GM11168 (cell line): Measurements from ENCODE around the gene IL12RB2.

ENCODE experiments used
- in situ Hi-C: fragments of 300-500 bp; cut with MboI; formaldehyde crosslinking; loops from one replicate; pipeline ENCODE4 v1.12.0; 2022; ENCODE audit warnings: low sequenced_read_pairs; ENCODE audit not compliant: unreplicated experiment

IL12RB2 gene

DNA sequence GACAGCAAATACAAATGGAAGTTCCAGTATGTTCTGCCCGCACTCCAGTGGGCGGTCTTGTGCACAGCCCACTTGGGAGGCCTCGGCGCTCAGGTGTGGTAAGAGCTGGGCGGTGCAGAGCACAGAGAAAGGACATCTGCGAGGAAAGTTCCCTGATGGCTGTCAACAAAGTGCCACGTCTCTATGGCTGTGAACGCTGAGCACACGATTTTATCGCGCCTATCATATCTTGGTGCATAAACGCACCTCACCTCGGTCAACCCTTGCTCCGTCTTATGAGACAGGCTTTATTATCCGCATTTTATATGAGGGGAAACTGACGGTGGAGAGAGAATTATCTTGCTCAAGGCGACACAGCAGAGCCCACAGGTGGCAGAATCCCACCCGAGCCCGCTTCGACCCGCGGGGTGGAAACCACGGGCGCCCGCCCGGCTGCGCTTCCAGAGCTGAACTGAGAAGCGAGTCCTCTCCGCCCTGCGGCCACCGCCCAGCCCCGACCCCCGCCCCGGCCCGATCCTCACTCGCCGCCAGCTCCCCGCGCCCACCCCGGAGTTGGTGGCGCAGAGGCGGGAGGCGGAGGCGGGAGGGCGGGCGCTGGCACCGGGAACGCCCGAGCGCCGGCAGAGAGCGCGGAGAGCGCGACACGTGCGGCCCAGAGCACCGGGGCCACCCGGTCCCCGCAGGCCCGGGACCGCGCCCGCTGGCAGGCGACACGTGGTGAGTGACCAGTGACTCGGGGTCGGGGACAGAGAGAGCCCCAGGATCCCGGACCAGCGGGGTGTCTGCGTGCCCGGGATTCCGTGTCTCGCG is at the start of gene IL12RB2:
TSS of gene IL12RB2 (plus strand) at position 623 of the 810 bp plus-strand sequence. CDS start 12,496 bp downstream, outside the sequence.
- in situ Hi-C loops = no loop called here

- in situ Hi-C loops = no loop called here
These were observed 46.0 kb upstream of the IL12RB2 start for GRCh38 chr1:67261680-67262079.

DNA sequence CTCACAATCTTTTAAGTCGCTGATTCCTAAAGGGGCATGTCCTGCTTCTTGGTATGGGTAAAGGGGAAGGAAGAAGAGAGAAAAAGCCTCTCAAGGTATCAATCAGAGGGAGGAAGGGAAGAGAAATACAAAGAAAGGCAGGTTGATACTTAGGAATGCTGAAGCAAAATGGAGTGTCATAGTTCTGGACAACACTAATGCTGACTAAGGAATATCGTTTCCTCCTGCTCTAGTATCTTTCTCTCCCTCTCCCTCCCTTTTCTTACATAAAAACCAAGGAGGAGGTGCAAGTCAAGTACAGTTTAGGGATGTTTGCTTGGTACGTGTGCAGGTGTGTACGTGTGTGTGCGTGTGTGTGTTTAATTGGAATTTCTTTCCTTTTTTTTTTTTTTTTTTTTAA is 44.9 kb upstream of the IL12RB2 start:
- in situ Hi-C loops = no loop called here

DNA sequence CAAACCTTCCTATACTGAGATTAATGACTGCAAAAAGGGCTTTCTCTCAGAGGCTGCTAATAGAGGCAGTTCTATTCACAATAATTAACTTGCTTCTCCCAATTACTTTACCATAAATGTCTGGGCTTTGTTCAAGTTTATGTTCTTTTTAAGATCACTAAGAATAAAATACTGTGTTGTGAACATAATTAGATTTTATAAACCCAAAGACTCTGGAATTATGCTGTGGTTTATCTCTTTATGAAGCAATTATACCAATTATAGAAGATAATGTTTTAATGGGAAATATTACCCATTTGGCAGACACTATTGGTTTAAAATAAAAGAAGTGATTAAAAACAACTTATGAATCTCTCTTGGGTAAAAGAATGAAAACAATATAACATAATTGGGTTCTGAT is 43.5 kb upstream of the IL12RB2 start:
- in situ Hi-C loops = no loop called here

DNA sequence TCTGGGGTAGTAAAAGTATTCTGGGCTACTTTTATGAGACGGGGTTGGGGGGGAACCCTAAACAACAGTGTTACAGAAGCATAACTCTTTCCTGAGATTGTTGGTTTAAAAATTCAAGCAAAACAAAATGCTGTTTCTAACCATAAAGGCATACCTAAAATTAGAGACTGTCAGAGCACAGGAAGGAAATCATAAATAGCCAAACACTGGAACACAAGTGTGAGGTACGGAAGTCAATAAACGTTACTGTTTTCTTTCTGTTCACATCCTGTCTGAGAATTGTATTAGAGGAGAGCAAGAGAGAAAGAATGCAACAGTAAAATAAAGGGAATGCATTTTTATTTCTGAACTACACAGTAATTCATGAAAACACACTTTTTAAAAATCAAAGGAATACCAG is 42.8 kb upstream of the IL12RB2 start:
- in situ Hi-C loops = no loop called here

- in situ Hi-C loops = no loop called here
These were observed 38.6 kb upstream of the IL12RB2 start for GRCh38 chr1:67269061-67269460.

GRCh38 chr1:67270541-67270940 is 37.1 kb upstream of the IL12RB2 start:
- in situ Hi-C loops = no loop called here

GRCh38 chr1:67273591-67273990 is 34.1 kb upstream of the IL12RB2 start:
- in situ Hi-C loops = no loop called here

DNA sequence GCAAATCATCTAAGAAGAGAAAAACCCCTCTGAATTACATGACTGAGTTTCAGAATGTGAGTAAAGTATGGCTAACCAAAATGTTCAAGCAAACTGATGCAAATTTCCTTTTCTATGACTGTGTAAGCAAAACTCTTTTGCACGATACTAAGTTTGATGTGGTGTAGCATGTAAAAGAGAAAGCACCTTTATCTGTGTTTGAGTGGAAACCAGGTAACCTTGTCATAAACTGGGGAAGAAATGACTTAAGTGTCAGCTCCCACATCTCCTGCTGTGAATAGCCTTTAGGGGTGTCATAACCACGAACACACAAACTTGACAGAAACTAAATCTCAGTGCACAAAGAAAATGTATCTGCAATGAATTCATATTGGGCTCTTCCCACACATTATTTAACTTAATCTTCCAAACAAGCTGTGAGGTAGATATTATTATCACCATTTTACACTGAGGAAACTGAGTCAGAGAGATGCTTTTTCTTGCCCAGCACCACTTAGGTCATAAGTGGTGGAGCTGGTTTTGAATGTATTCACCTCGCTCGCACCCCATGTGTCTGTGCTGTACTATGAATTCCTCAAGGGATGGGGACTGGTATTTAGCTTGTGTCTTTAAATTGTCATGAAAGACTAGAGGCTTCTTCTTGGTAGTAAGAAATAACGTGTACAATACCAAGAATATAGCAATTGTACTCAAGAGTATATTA is 32.9 kb upstream of the IL12RB2 start:
- in situ Hi-C loops = no loop called here

GRCh38 chr1:67280696-67281095 is 27.0 kb upstream of the IL12RB2 start:
- in situ Hi-C loops = no loop called here

- in situ Hi-C loops = no loop called here
These were observed 26.4 kb upstream of the IL12RB2 start for GRCh38 chr1:67281244-67281643.

DNA sequence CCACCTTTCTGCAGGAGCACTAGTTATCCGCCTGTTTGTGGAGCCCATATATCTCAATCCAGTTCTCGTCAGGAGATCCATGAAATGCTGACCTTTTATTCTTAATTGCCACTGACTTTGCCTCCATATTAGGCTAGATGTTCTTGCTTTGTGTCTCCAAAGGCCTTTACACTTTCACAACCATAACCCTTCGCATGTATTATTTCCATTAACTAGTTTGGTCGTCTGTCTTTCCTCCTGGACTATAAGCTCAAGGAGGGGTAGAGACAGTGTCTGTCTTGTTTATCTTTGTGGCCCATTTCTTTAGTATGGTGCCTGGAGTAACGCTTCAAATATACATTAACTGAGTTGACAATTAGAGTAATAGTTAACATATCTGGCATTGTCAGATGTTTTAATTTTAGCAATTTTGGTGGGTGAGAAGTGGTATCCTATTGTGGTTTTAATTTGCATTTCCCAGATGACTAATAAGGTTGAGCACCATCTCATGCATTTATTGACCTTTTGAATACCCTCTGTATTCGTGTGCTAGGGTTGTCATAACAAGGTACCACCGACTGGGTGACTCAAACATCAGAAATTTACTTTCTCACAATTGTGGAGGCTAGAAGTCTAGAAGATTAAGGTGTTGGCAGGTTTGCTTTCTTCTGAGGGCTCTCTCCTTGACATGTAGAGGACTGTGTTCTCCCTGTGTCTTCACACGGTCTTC is 21.7 kb upstream of the IL12RB2 start:
- in situ Hi-C loops = no loop called here

DNA sequence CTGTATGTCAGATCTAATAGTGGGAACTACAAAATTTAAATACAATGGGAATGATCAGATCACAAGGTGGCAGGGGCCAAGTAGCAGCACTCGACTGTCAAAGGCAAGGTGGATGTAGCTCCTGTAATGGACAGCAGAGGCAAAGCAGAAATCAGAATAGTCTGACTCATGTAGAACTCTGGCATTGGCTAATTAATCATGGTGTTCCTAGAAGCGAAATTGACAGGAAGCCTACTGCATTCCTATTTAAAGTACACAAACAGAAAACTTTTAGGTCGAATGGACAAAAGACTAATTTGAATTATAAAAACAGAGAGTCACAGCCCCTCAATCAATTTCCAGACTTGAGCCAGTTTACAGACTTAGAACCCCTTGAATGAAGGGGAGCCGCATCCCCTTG is 17.4 kb upstream of the IL12RB2 start:
- in situ Hi-C loops = no loop called here

GRCh38 chr1:67294836-67295617 is 12.6 kb upstream of the IL12RB2 start:
- in situ Hi-C loops = no loop called here

DNA sequence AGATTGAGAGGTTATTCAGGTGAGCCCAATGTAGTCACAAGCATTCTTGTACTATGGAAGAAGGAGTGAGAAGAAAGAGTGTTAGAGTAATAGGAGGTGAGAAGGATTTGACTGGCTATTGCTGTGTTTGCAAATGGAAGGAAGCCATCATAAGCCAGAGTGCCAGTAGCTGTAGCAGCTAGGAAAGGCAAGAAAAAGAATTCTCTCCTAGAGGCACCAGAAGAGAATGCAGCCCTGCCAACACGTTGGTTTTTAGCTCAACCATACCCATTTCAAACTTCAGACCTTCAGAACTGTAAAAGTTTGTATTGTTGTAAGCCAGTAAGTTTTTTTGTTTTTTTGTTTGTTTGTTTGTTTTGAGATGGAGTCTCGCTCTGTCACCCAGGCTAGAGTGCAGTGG is 8.9 kb upstream of the IL12RB2 start:
- in situ Hi-C loops = no loop called here

DNA sequence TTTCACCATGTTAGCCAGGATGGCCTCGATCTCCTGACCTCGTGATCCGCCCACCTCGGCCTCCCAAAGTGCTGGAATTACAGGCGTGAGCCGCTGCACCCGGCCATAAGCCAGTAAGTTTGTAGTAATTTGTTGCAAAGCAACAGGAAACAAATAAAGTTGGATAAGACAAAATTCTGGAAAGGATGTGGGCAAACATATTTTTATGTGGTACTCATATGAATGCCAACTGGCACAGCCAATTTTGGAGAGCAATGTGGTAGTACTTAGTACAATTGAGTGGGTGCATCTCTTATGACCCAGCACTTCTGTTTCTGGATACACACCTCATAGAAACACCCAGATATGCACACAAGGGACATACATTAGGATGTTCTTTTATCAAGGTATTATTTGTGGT is 8.4 kb upstream of the IL12RB2 start:
- in situ Hi-C loops = no loop called here

DNA sequence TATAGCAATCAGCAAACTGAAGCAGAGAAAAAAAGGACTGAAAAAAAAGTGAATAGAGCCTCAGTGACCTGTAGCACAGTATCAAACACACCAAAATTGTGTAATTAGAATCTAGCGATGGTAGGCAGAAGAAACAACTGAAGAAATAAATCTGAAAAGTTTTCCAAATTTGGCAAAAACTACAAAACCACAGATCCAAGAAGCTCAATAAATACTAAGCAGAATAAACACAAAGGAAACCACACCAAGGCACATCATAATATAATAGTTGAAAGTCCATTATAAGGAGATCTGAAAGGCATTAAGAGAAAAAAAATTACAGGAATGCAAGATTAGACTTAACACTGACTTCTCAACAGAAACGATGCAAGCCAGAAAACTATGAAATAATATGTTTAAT is 7.1 kb upstream of the IL12RB2 start:
- in situ Hi-C loops = no loop called here

GRCh38 chr1:67304023-67304422 is 3.6 kb upstream of the IL12RB2 start:
- in situ Hi-C loops = no loop called here

DNA sequence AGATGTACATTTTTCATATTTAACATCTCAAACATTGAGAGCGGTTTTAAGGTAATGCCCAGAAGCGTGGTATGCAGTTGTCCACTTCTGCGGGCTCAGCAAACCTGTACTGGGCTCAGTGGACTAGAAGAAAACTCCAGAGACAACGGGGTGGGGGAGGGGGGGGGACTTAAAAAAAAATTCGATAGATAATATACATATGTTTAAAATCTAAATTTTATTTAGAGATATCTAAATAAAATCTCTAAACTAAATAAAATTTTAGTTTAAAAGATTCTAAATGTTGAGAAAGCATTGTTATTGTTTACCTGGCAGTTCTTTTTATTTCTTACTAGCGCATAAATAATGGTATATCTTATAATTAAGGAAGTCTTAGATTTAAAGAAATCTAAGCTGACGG is 1.1 kb upstream of the IL12RB2 start:
- in situ Hi-C loops = no loop called here

- in situ Hi-C loops = no loop called here
These were observed 463 bp downstream of the IL12RB2 start for GRCh38 chr1:67308136-67308535.
